Motor neuron (in vitro differentiated cells): ENCODE data around the gene CLIC3. TPM values are rescaled to one million over a fixed set of nuclear protein-coding genes. Genes with fewer than 3 reads are reported as not detected.

Source experiments
- ATAC-seq, 8 experiments: fragments of 200-7000 bp; cut with Tn5 transposase; replicated peaks in 6 of 8; 2 replicates each; pipeline ENCODE4 v1.8.0; 2021; ENCODE audit warnings: mild to moderate bottlenecking in 8 of 8, moderate library complexity in 8 of 8
- H3K27ac ChIP-seq, 2 donors: fragments of 250-450 bp; sonication (Bioruptor Pico); 2 replicates each; pipeline ENCODE4 v1.9.0; 2021; ENCODE audit warnings: antibody characterized with exemption in 2 of 2, mild to moderate bottlenecking in 2 of 2, moderate library complexity in 1 of 2
- H3K4me1 ChIP-seq, 2 donors: fragments of 250-450 bp; sonication (Bioruptor Pico); replicated peaks in 1 of 2; 2 replicates each; pipeline ENCODE4 v1.6.1; 2021; ENCODE audit warnings: antibody characterized with exemption in 2 of 2, mild to moderate bottlenecking in 2 of 2, moderate library complexity in 1 of 2
- H3K4me3 ChIP-seq, 5 donors: fragments of 250-450 bp; sonication (Bioruptor Pico); 2 replicates each; pipeline ENCODE4 v1.9.0; 2021; ENCODE audit warnings: antibody characterized with exemption in 5 of 5, mild to moderate bottlenecking in 5 of 5, moderate library complexity in 4 of 5
- WGBS, 10 experiments: fragments of 450-650 bp; shearing (Covaris generic); methylation state at CpG; one replicate each; pipeline ENCODE4 v1.0.0; 2022; 5-methylcytosine and 5-hydroxymethylcytosine counted together
- in situ Hi-C, 9 experiments: fragments of 400-800 bp; cut with MboI; loops; one replicate each; pipeline ENCODE4 v1.15.0; 2021; ENCODE audit warnings: low sequenced_read_pairs in 9 of 9, low pct_unique_long_range_greater_than_20kb in 2 of 9; ENCODE audit not compliant: unreplicated experiment in 9 of 9
- total RNA-seq, 8 experiments: library from RNA; unstranded; fragments of 300-600 nt; gene quantifications; 2 replicates each; pipeline versions ENCODE4 v1.2.3 to v1.2.4, GENCODE V29; 2022

Gene CLIC3
- total RNA-seq, 8 experiments from 2014 or later: 0.29 to 8.3 (median 0.47) TPM; not detected in 4

- in situ Hi-C loops: no loop called here
- H3K4me1 ChIP-seq: peaks cover 20 to 21% of the 10 kb centered on the region in 2 donors
- ATAC-seq: no peak
These were observed 27.8 kb downstream of the CLIC3 start for GRCh38 chr9:136968333-136969127.

DNA sequence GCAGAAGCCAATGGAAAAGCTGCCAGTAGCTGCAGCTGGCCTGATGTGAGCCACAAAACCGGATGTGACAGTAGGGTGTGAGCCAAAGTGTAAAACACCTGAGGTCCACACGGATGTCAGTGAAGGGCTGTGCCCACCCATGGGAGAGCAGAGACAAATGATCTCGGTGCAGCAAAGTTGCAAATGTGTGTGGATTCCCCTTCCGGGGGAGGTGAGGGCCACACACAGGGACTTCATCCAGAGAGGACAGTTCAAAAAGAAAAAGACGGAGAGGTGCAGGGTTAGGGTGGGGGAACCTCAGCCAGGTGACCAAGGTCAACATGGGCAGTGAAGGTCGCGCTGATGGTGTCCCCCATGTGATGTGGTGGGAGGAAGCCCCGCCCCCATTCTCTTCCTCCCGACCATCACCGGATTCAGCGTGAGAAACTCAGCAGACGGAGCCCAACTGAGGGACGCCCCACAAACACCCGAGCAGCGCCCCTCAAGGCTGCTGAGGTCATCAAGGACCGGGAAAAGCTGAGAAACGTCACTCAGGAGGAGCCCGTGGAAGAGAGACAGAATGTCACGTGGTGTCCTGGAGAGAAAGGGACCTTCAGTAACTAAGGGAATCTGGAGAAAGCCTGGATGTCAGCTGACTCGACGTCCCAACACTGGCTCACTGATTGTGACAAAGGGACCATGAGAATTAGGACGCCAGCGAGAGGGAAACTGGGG lies 30.4 kb downstream of the CLIC3 start:
- whole genome bisulfite sequencing, 10 experiments: 4 to 100% (median 21%) methylated on average over 2 to 15 of the region's 23 CpGs; no CpG with 5 or more reads in 1 of the 10 experiments
- in situ Hi-C loops: no loop called here
- Histone ChIP-seq H3K27ac (no peak overlapping the region), H3K4me1 (peaks cover 20 to 28% of the 10 kb centered on the region in 2 donors), H3K4me3 (no peak overlapping the region)
- ATAC-seq: peak; percentile 5 to 84 (median 73)

More at GRCh38 chr9:136968333-136969127, 27.8 kb downstream of the CLIC3 start:
- Histone ChIP-seq H3K4me3 (no peak overlapping the region), H3K27ac (peak overlapping the region in 1 of 2 donors; percentile 45)
- WGBS, 10 experiments: 100% methylated on average over 4 of the region's 17 CpGs; no CpG with 5 or more reads in 9 of the 10 experiments

- H3K27ac ChIP-seq: no peak overlapping the region
- 43 to 100% (median 81%) methylated on average over 1 to 8 of the region's 26 CpGs; no CpG with 5 or more reads in 3 of the 10 experiments for WGBS, 10 experiments
- ATAC-seq: no peak
- no peak overlapping the region for H3K4me3 ChIP-seq
- H3K4me1 ChIP-seq: peaks cover 20 to 29% of the 10 kb centered on the region in 2 donors
- in situ Hi-C loops: no loop called here
These were observed 31.4 kb downstream of the CLIC3 start for GRCh38 chr9:136964833-136965422.

- ATAC-seq: peak in 3 of 8 experiments; percentile 6 to 60 (median 31)
- WGBS, 10 experiments: 0 to 100% (median 60%) methylated on average over 1 to 13 of the region's 22 CpGs; no CpG with 5 or more reads in 6 of the 10 experiments
- H3K4me1 ChIP-seq: peaks cover 20 to 28% of the 10 kb centered on the region in 2 donors
- no peak overlapping the region for H3K27ac ChIP-seq
- H3K4me3 ChIP-seq: no peak overlapping the region
- in situ Hi-C loops: no loop called here
These were observed 32.1 kb downstream of the CLIC3 start for GRCh38 chr9:136964171-136964689.

GRCh38 chr9:136963751-136964150 lies 32.6 kb downstream of the CLIC3 start:
- no peak overlapping the region for H3K4me3 ChIP-seq
- ATAC-seq: no peak
- peaks cover 18 to 27% of the 10 kb centered on the region in 2 donors for H3K4me1 ChIP-seq
- no peak overlapping the region for H3K27ac ChIP-seq
- in situ Hi-C loops: no loop called here
- 86% methylated on average over 1 of the region's 12 CpGs; no CpG with 5 or more reads in 9 of the 10 experiments for WGBS, 10 experiments

DNA sequence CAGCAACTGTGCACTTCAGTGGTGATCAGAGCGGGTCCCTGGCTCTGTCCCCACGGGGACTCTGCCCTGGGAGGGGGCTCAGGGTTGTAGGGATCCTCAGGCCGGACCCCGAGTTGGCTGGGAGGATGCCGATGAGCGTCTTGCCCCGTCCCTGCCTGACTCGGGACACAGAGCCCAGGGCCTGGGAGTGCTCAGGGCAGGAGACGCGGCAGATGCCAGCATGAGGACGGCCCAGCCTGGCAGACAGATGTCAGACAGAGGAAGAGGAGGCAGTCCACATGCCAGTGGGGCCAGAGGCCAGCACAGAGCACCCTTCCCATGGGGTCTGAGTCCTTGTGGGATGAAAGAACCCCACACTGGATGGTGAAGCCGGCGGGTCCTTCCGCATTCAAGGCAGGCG lies 33.0 kb downstream of the CLIC3 start:
- Histone ChIP-seq H3K4me3 (no peak overlapping the region), H3K4me1 (peaks cover 16 to 23% of the 10 kb centered on the region in 2 donors), H3K27ac (no peak overlapping the region)
- in situ Hi-C loops: no loop called here
- ATAC-seq: no peak
- WGBS, 10 experiments: 64 to 90% (median 83%) methylated on average over 2 to 8 of the region's 15 CpGs; no CpG with 5 or more reads in 4 of the 10 experiments

GRCh38 chr9:136962701-136963248 lies 33.6 kb downstream of the CLIC3 start:
- Histone ChIP-seq H3K4me1 (peaks cover 10 to 18% of the 10 kb centered on the region in 2 donors), H3K4me3 (no peak overlapping the region), H3K27ac (no peak overlapping the region)
- in situ Hi-C loops: no loop called here
- peak in 1 of 8 experiments; percentile 43 for ATAC-seq
- WGBS, 10 experiments: 63 to 90% methylated on average over 2 to 4 of the region's 11 CpGs; no CpG with 5 or more reads in 8 of the 10 experiments

GRCh38 chr9:136962163-136962562 lies 34.2 kb downstream of the CLIC3 start:
- ATAC-seq: no peak
- no peak overlapping the region for H3K27ac ChIP-seq
- in situ Hi-C loops: no loop called here
- no peak overlapping the region for H3K4me3 ChIP-seq
- H3K4me1 ChIP-seq: peaks cover 10 to 18% of the 10 kb centered on the region in 2 donors
- 90 to 100% (median 91%) methylated on average over 2 to 4 of the region's 9 CpGs; no CpG with 5 or more reads in 7 of the 10 experiments for WGBS, 10 experiments

DNA sequence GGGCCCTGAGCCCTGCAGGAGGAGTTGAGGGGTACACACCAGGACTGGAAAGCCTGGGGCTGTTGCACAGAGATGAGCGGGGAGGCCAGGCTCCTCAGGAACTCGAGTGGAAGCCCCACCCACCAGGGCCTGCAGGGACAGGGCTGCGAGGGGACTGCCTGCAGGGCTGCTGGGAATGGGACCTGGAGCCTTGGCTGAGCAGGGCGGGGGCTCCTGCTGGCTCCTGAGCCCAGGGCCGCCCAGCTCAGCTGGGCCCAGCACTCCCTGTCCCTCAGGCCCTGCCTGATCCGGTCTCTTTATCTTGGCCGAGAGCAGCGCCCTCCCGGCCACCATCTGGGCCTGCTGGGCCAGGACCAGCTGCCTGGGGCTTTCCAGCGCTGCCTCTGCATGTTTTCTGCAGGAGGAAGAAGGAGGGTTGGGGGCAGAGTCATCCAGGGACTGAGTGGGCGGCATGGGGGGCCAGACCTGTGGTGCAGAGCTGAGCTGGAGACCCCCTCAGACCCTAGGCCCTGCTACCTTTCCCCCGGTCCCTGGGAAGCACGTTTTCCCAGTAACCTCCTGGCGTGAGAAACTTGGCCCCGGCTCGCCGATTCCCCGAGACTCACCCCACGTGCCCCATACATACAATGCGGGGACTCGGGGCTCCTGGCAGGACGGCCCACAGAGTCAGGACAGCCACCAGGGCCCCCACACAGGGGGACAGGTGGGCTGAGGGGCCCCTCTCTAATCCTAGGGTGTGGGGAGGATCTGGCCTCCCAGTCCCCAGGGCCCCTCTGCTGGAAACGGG lies 34.9 kb downstream of the CLIC3 start:
- Histone ChIP-seq H3K4me1 (peaks cover 8 to 17% of the 10 kb centered on the region in 2 donors), H3K4me3 (no peak overlapping the region), H3K27ac (peak overlapping the region in 1 of 2 donors; percentile 29)
- in situ Hi-C loops: no loop called here
- ATAC-seq: peak; percentile 26 to 91 (median 75)
- WGBS, 10 experiments: 40 to 100% (median 51%) methylated on average over 1 to 8 of the region's 23 CpGs; no CpG with 5 or more reads in 5 of the 10 experiments

DNA sequence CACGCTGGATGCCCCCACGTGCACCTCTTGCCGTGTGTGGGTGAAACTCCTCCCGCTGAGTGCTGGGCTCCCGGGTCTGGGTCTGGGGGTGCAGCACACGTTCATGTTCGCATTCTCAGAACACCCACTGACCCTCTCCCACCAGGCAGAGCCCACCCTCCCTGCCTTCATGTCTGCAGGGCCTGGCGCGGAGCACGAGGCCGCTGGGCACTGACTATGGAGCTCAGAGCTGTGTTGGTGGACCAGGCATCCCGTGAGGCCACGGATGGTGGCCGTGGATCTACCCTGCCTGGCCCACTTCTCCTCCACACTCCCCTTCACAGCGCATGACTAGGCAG lies 35.5 kb downstream of the CLIC3 start:
- Histone ChIP-seq H3K27ac (peak overlapping the region in 1 of 2 donors; percentile 29), H3K4me3 (no peak overlapping the region), H3K4me1 (peaks cover 3 to 12% of the 10 kb centered on the region in 2 donors)
- no peak for ATAC-seq
- in situ Hi-C loops: no loop called here
- 89 to 100% methylated on average over 1 to 5 of the region's 15 CpGs; no CpG with 5 or more reads in 8 of the 10 experiments for WGBS, 10 experiments

- in situ Hi-C loops: no loop called here
- no peak for ATAC-seq
- 100% methylated on average over 1 of the region's 19 CpGs; no CpG with 5 or more reads in 9 of the 10 experiments for WGBS, 10 experiments
- Histone ChIP-seq H3K4me3 (no peak overlapping the region), H3K27ac (no peak overlapping the region), H3K4me1 (peaks cover 0 to 8% of the 10 kb centered on the region in 2 donors)
These were observed 36.0 kb downstream of the CLIC3 start for GRCh38 chr9:136960212-136960937.
